ENCODE data around the gene ZNF90.
A peak's percentile ranks its signal among the peaks of the same experiment; 100 is the strongest.
"Not testable (repeated sequence)": the region's sequence is repeated elsewhere in the genome, so short reads cannot be mapped to it uniquely, and the experiment has no call there.

ZNF90 gene

DNA sequence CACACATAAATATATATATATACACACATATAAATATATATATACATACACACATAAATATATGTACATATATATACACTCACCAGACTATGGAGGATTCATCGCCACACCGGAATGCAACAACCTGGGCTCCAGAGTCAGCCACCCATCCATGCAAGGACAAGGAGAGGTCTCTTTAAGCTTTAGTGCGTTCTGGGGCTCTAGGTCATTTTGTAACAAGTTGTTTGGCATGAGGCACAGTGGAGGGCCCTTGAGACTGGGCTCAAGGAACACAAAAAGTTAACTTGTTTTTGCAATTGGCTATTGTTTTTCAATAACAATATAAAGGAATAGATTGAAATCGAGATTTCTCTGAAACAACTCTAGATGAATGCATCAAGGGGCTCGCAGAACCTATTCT, 4.9 kb upstream of the ZNF90 start:
- TF ChIP-seq, protein P1, sequence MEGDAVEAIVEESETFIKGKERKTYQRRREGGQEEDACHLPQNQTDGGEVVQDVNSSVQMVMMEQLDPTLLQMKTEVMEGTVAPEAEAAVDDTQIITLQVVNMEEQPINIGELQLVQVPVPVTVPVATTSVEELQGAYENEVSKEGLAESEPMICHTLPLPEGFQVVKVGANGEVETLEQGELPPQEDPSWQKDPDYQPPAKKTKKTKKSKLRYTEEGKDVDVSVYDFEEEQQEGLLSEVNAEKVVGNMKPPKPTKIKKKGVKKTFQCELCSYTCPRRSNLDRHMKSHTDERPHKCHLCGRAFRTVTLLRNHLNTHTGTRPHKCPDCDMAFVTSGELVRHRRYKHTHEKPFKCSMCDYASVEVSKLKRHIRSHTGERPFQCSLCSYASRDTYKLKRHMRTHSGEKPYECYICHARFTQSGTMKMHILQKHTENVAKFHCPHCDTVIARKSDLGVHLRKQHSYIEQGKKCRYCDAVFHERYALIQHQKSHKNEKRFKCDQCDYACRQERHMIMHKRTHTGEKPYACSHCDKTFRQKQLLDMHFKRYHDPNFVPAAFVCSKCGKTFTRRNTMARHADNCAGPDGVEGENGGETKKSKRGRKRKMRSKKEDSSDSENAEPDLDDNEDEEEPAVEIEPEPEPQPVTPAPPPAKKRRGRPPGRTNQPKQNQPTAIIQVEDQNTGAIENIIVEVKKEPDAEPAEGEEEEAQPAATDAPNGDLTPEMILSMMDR (IDR thresholded peaks at IDR 0.05; ENCODE audit: low read depth, low read length, missing control alignments): no peak
- no peak overlapping the region for H3K4me3 ChIP-seq (ENCODE audit: low read depth, low read length)
- in situ Hi-C loops (cut with HindIII; ENCODE audit: low sequenced_read_pairs): no loop called here
- no peak for DNase-seq (ENCODE audit: low read depth)

DNA sequence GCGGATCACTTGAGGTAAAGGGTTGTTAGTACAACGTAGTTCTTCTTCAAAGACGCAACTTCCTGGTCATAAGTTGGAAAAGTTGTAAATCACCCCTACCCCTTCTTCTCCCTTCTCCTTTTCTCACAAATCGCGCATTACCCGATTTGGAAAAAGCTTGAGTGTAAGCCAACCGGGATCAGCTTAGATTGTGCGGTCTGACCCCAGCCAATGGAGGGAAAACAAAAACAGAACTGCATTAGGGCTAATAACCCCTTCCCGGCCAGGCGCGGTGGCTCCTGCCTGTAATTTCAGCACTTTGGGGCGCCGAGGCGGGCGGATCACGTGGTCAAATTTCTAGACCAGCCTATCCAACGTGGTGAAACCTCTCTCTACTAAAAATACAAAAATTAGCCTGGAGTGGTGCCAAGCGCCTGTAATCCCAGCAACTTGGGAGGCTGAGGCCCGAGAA, 806 bp downstream of the ZNF90 start:
- in situ Hi-C loops (cut with HindIII; ENCODE audit: low sequenced_read_pairs): no loop called here
- TF ChIP-seq, protein P1 (IDR thresholded peaks at IDR 0.05; ENCODE audit: low read depth, low read length, missing control alignments): no peak

DNA sequence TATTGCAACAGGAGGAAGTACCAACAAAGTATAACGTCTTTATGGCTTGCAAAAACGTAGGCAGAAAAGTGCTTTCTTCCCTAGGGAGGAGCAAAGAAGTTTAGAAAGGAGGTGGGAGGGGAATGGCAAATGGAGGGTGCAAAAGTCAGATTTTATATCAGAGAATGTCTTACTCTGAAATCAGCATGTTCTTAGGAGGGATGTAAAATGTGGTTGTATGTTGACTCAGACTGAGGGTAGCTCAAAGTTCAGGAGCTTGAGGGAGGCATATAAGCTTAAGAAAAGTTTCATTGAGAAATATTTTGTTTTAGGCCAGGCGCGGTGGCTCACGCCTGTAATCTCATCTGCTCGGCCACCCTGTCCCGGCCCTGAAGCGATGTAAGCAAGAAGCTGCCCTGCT, 1.7 kb downstream of the ZNF90 start:
- no peak overlapping the region for H3K4me3 ChIP-seq (ENCODE audit: low read depth, low read length)
- no peak for DNase-seq (ENCODE audit: low read depth)
- in situ Hi-C loops (cut with HindIII; ENCODE audit: low sequenced_read_pairs): no loop called here
- TF ChIP-seq, protein P1 (IDR thresholded peaks at IDR 0.05; ENCODE audit: low read depth, low read length, missing control alignments): no peak

More for the DNA sequence above, 806 bp downstream of the ZNF90 start:
- peak overlapping the region; percentile 45 for H3K4me3 ChIP-seq (ENCODE audit: low read depth, low read length)
- DNase-seq (ENCODE audit: low read depth): no peak

DNA sequence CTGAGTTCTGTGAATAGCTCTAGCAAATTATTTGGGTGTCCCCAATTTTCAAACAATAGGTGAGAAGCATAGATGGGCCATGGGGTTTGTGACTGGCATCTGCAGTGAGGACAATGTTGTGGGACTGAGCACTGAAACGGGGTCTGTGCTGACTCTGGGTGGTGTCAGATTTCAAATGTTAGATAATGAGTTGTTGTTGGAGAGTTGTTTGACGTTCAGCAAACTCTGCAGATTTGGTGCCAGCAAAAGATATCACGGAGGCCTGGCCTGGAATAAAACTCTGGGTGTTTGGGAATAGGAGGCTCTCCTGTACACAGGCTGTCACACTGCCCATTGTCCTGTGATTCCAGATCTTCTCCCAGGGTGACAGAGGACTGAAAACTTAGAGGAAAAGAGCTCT, 2.9 kb downstream of the ZNF90 start:
- H3K4me3 ChIP-seq (ENCODE audit: low read depth, low read length): no peak overlapping the region
- in situ Hi-C loops (cut with HindIII; ENCODE audit: low sequenced_read_pairs): no loop called here
- TF ChIP-seq, protein P1 (IDR thresholded peaks at IDR 0.05; ENCODE audit: low read depth, low read length, missing control alignments): no peak
- DNase-seq (ENCODE audit: low read depth): no peak

DNA sequence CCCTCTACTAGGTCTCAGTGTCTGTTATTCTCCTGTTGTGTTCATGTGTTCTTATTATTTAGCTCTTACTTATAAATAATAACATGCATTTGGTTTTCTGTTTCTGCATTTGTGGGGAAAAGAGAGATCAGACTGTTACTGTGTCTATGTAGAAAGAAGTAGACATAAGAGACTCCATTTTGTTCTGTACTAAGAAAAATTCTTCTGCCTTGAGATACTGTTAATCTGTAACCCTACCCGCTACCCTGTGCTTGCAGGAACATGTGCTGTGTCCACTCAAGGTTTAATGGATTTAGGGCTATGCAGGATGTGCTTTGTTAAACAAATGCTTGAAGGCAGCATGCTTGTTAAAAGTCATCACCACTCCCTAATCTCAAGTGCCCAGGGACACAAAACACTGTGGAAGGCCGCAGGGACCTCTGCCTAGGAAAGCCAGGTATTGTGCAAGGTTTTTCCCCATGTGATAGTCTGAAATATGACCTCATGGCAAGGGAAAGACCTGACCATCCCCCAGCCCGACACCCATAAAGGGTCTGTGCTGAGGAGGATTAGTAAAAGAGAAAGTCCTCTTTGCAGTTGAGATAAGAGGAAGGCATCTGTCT, 4.5 kb downstream of the ZNF90 start:
- in situ Hi-C loops (cut with HindIII; ENCODE audit: low sequenced_read_pairs); H3K4me3 ChIP-seq (ENCODE audit: low read depth, low read length): not testable (repeated sequence)

DNA sequence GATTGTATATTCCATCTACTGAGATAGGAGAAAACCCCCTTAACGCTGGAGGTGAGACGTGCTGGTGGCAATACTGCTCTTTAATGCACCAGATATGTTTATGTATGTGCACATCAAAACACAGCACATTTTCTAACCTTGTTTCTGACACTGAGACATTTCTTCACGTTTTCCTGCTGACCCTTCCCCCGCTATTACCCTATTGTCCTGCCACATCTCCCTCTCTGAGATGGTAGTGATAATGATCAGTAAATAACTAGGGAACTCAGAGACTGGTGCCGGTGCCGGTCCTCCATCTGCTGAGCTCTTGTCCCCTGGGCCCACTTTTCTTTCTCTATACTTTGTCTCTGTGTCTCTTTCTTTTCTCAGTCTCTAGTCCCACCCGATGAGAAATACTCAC, 5.1 kb downstream of the ZNF90 start:
- in situ Hi-C loops (cut with HindIII; ENCODE audit: low sequenced_read_pairs); H3K4me3 ChIP-seq (ENCODE audit: low read depth, low read length); DNase-seq (ENCODE audit: low read depth): not testable (repeated sequence)

More for the DNA sequence above, 4.5 kb downstream of the ZNF90 start:
- DNase-seq (ENCODE audit: low read depth): not testable (repeated sequence)

DNA sequence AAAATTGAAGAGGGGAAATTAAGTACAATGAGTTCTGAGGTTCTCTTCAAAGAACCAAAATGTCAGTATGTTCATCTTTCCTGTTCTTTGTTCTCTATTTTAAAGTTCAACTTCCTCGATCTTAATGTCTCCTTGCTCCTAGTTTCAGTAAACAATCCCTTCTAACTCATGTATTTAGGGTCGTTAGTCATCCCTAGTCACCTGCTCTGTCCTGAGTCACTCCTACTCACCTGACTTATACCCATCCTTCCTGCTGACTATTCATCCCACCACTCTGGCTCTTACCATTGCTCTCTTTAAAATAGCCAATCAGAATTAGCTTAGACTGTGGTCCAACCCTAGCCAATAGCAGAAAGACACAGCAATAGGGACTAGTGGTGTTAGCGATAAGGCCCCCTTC, 24.3 kb downstream of the ZNF90 start:
- no peak overlapping the region for H3K4me3 ChIP-seq (ENCODE audit: low read depth, low read length)
- in situ Hi-C loops (cut with HindIII; ENCODE audit: low sequenced_read_pairs): no loop called here
- no peak for DNase-seq (ENCODE audit: low read depth)
- TF ChIP-seq, protein P1 (IDR thresholded peaks at IDR 0.05; ENCODE audit: low read depth, low read length, missing control alignments): no peak
